ENCODE results near the gene SMARCA4.

GRCh38 chr19:10998045-10998533, 37.3 kb downstream of the SMARCA4 start:
- TF ChIP-seq ZNF274 (IDR thresholded peaks at IDR 0.05; ENCODE audit: low read depth, low read length): no peak
- no peak for TF ChIP-seq SUZ12 (IDR thresholded peaks at IDR 0.05; ENCODE audit: extremely low read depth, insufficient read depth, insufficient read length)
- TF ChIP-seq YY1 (IDR thresholded peaks at IDR 0.05; ENCODE audit: insufficient read depth, insufficient read length): no peak

Measured in NT2/D1 (cell line).